IMR-90 (cell line): ENCODE results near the gene PIP4K2A. TPM values are rescaled to one million over a fixed set of nuclear protein-coding genes. Genes with fewer than 3 reads are reported as not detected.

ENCODE experiments used
- ATAC-seq: fragments of 200-7000 bp; cut with Tn5 transposase; 2 replicates; pipeline ENCODE4 v1.9.1; 2020; ENCODE audit warnings: low read depth, mild to moderate bottlenecking, moderate library complexity
- BruUV-seq: library from RNA; stranded (reverse); fragments of 400-500 nt; replicated peaks from 2 replicates; lab custom pipeline; 2021; lab: Mats Ljungman, UMichigan
- CTCF ChIA-PET: fragments of 300-600 bp; formaldehyde crosslinking; extraction: SDS; loops from one replicate; lab custom pipeline; 2021; ENCODE audit warnings: antibody characterized with exemption; lab: Yijun Ruan, JAX
- POLR2A ChIA-PET: fragments of 300-600 bp; sonication (Branson Sonifier 250); formaldehyde crosslinking; loops from one replicate; lab custom pipeline; 2022; ENCODE audit warnings: antibody characterized with exemption; ENCODE audit not compliant: unreplicated experiment; lab: Charles Lee
- DNase-seq: peaks from one replicate; pipeline ENCODE4 v3.0.0; 2013
- H2AFZ ChIP-seq: replicated peaks from 2 replicates; pipeline ENCODE3; 2013; ENCODE audit warnings: low read length, mild to moderate bottlenecking; ENCODE audit not compliant: poor library complexity
- H2AK5ac ChIP-seq: 2 replicates; pipeline ENCODE4 v1.6.1; 2013; ENCODE audit warnings: low read depth, low read length, inconsistent platforms
- H2AK9ac ChIP-seq: replicated peaks from 2 replicates; pipeline ENCODE3; 2013; ENCODE audit warnings: mild to moderate bottlenecking, low read depth, low read length, moderate library complexity; ENCODE audit not compliant: poor library complexity
- H2BK120ac ChIP-seq: 2 replicates; pipeline ENCODE4 v1.6.1; 2013; ENCODE audit warnings: low read depth, low read length, inconsistent platforms
- H2BK15ac ChIP-seq: 3 replicates; pipeline ENCODE4 v1.6.1; 2013; ENCODE audit warnings: low read depth, low read length, inconsistent platforms
- H2BK20ac ChIP-seq: 2 replicates; pipeline ENCODE4 v1.6.1; 2013; ENCODE audit warnings: low read depth, mild to moderate bottlenecking, inconsistent platforms, low read length, moderate library complexity
- H2BK5ac ChIP-seq: 2 replicates; pipeline ENCODE4 v1.6.1; 2013; ENCODE audit warnings: mild to moderate bottlenecking, low read depth, low read length, inconsistent platforms; ENCODE audit not compliant: poor library complexity, severe bottlenecking
- H3K14ac ChIP-seq: replicated peaks from 2 replicates; pipeline ENCODE4 v1.6.1; 2013; ENCODE audit warnings: low read depth, low read length, inconsistent platforms
- H3K18ac ChIP-seq: 2 replicates; pipeline ENCODE4 v1.6.1; 2013; ENCODE audit warnings: low read depth, low read length, control low read depth
- H3K23ac ChIP-seq: 2 replicates; pipeline ENCODE4 v1.6.1; 2013; ENCODE audit warnings: low read depth, low read length, inconsistent platforms
- H3K27ac ChIP-seq: 2 replicates; pipeline ENCODE4 v1.5.1; 2013; ENCODE audit warnings: mild to moderate bottlenecking, control low read depth, low read length; ENCODE audit not compliant: insufficient read depth
- H3K27me3 ChIP-seq: 2 replicates; pipeline ENCODE4 v1.6.1; 2013; ENCODE audit warnings: low read length; ENCODE audit not compliant: control insufficient read depth, insufficient read depth
- H3K36me3 ChIP-seq: 2 replicates; pipeline ENCODE4 v1.6.1; 2013; ENCODE audit warnings: low read length, mixed read lengths; ENCODE audit not compliant: control insufficient read depth, insufficient read depth
- H3K4ac ChIP-seq: 2 replicates; pipeline ENCODE4 v1.6.1; 2013; ENCODE audit warnings: low read depth, low read length, inconsistent platforms
- H3K4me1 ChIP-seq: 2 replicates; pipeline ENCODE4 v1.6.1; 2013; ENCODE audit warnings: low read length, mixed read lengths; ENCODE audit not compliant: control insufficient read depth, insufficient read depth
- H3K4me2 ChIP-seq: 2 replicates; pipeline ENCODE4 v1.6.1; 2013; ENCODE audit warnings: low read depth, mild to moderate bottlenecking, control low read depth, low read length, moderate library complexity
- H3K4me3 ChIP-seq: 2 replicates; pipeline ENCODE4 v1.5.1; 2013; ENCODE audit warnings: low read depth, mild to moderate bottlenecking, control low read depth, low read length, moderate library complexity; ENCODE audit not compliant: insufficient read depth
- H3K56ac ChIP-seq: 2 replicates; pipeline ENCODE4 v1.6.1; 2013; ENCODE audit warnings: low read length, inconsistent platforms; ENCODE audit not compliant: insufficient read depth; ENCODE audit errors: extremely low read depth
- H3K79me1 ChIP-seq, 2 experiments: 2 replicates each; pipeline ENCODE4 v1.6.1; 2013; ENCODE audit warnings: low read length in 2 of 2, inconsistent platforms in 1 of 2, low read depth in 1 of 2
- H3K9ac ChIP-seq: 2 replicates; pipeline ENCODE4 v1.6.1; 2013; ENCODE audit warnings: low read depth, low read length, control low read depth
- H3K9me1 ChIP-seq: 2 replicates; pipeline ENCODE4 v1.6.1; 2013; ENCODE audit warnings: low read length, inconsistent platforms; ENCODE audit not compliant: insufficient read depth
- H3K9me3 ChIP-seq: 2 replicates; pipeline ENCODE4 v1.6.1; 2013; ENCODE audit warnings: low read length; ENCODE audit not compliant: control insufficient read depth, insufficient read depth
- H4K20me1 ChIP-seq: 2 replicates; pipeline ENCODE4 v1.6.1; 2013; ENCODE audit warnings: low read length, inconsistent platforms; ENCODE audit not compliant: insufficient read depth
- H4K5ac ChIP-seq: 2 replicates; pipeline ENCODE4 v1.6.1; 2013; ENCODE audit warnings: mild to moderate bottlenecking, low read depth, low read length, control low read depth
- H4K8ac ChIP-seq, 2 experiments: 2 replicates each; pipeline ENCODE4 v1.6.1; 2013; ENCODE audit warnings: low read depth in 2 of 2, low read length in 2 of 2, control low read depth in 1 of 2, inconsistent platforms in 1 of 2
- H4K91ac ChIP-seq: 2 replicates; pipeline ENCODE4 v1.6.1; 2013; ENCODE audit warnings: low read depth, low read length, inconsistent platforms; ENCODE audit not compliant: insufficient read depth
- BHLHE40 ChIP-seq: fragments of 150-350 bp; IDR thresholded peaks from 2 replicates; pipeline ENCODE4 v1.6.1; 2016; ENCODE audit warnings: mild to moderate bottlenecking, low read depth, low read length
- CEBPB ChIP-seq: IDR thresholded peaks from 2 replicates; pipeline ENCODE4 v1.6.1; 2012; ENCODE audit warnings: low read depth, low read length, improper control_type of control experiment
- FOS ChIP-seq: fragments of 150-350 bp; IDR thresholded peaks from 2 replicates; pipeline ENCODE4 v1.6.1; 2016; ENCODE audit warnings: low read depth, low read length
- WGBS, 2 experiments: methylation state at CpG; one replicate each; pipeline versions ENCODE4 v1.1.5 to v1.1.7; 2013; ENCODE audit warnings: missing lambda C conversion rate in 2 of 2; ENCODE audit not compliant: insufficient read length in 1 of 2; ENCODE audit errors: extremely low coverage in 2 of 2; 5-methylcytosine and 5-hydroxymethylcytosine counted together
- dilution Hi-C: fragments of 300-500 bp; cut with HindIII; formaldehyde crosslinking; loops from one replicate; pipeline ENCODE4 v1.14.3; 2018; ENCODE audit warnings: low sequenced_read_pairs; ENCODE audit not compliant: unreplicated experiment
- in situ Hi-C: fragments of 300-500 bp; cut with MboI; formaldehyde crosslinking; loops from 3 replicates; pipeline ENCODE4 v1.14.3; 2019; ENCODE audit warnings: low sequenced_read_pairs, inconsistent platforms, mixed read lengths
- intact Hi-C: fragments of 100-400 bp; cut with micrococcal nuclease; formaldehyde crosslinking; loops from 2 replicates; pipeline ENCODE4 v1.10.0; 2022
- polyA plus RNA-seq, 3 experiments: library from polyadenylated mRNA; depleted of rRNA; stranded (reverse); fragments of >200 nt; gene quantifications; 2 replicates each; pipeline ENCODE4 v1.2.3, GENCODE V29; 2012; ENCODE audit warnings: low replicate concordance in 1 of 3
- total RNA-seq: library from RNA; depleted of rRNA; stranded (reverse); fragments of >200 nt; gene quantifications from 2 replicates; pipeline ENCODE4 v1.2.3, GENCODE V29; 2012
- TF ChIP-seq, protein P1 (sequence below): fragments of 150-350 bp; IDR thresholded peaks from 2 replicates; pipeline ENCODE4 v1.6.1; 2016; ENCODE audit warnings: low read depth, mild to moderate bottlenecking, low read length, moderate library complexity, borderline replicate concordance

The PIP4K2A gene
- total and polyA plus RNA-seq, 2 of the 4 experiments (the other 2 are of a cell fraction), result 9.8 to 18.1 TPM

DNA sequence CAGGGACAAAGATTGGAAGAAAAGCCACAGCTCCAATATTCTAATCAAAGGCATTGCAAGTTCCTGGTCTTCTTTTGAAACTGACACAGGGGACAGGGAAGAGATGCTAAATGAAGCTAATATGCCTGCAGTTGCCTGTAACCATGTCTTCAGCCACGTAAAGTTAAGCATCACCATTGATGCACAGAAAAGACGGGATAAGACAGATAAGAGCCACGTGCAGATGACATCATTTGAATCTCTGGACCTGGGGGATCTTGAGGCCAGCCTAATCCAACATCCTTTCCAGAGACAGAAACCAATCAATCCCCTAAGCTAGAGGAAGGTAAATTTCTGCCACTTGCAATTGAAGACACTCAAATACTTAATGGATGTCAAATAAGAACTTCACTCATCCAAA, 93.4 kb downstream of the PIP4K2A start:
- in situ Hi-C loops (loop anchor here (25.0 kb wide), 1 partner anchor 1109 kb away; no protein-coding TSS in a partner anchor), dilution Hi-C loops (no loop called here), intact Hi-C loops (loop anchor here (5.0 kb wide), 1 partner anchor 196 kb away; no protein-coding TSS in a partner anchor)
- no peak for ATAC-seq
- Histone ChIP-seq H2BK120ac (peak overlapping the region; percentile 33), H4K5ac (no peak overlapping the region; the same call in 1 of the 2 replicates), H3K4me2 (peak overlapping the region; percentile 7; the same call in 1 of the 2 replicates), H3K9me1 (peaks cover 27% of the 10 kb centered on the region), H3K14ac (peak overlapping the region; percentile 6; the same call in 1 of the 2 replicates), H3K4me1 (peaks cover 31% of the 10 kb centered on the region), H3K36me3 (no peaks in the 10 kb centered on the region), H2BK15ac (peak overlapping the region; percentile 5; the same call in 1 of the 3 replicates), H2AK9ac (no peak overlapping the region), H2AFZ (no peak overlapping the region), H2AK5ac (peak overlapping the region; percentile 16), H3K4me3 (no peak overlapping the region), H3K27me3 (no peaks in the 10 kb centered on the region), H3K56ac (0 out of 2 replicates have a peak overlapping the region, but pooled peaks have one; percentile 10), H3K9ac (no peak overlapping the region), H3K9me3 (no peaks in the 10 kb centered on the region), H3K23ac (peak overlapping the region; percentile 2; the same call in 1 of the 2 replicates), H4K20me1 (0 out of 2 replicates have a peak, but pooled peaks cover 6% of the 10 kb centered on the region), H3K27ac (0 out of 2 replicates have a peak overlapping the region, but pooled peaks have one; percentile 7), H3K18ac (peak overlapping the region; percentile 47), H3K4ac (peak overlapping the region; percentile 45), H4K8ac (peak overlapping the region; percentile 16 to 40; a peak in 2 of 4 replicates), H3K79me1 (peaks cover 31 to 62% of the 10 kb centered on the region in 2 experiments), H2BK5ac (peak overlapping the region; percentile 42), H2BK20ac (0 out of 2 replicates have a peak overlapping the region, but pooled peaks have one; percentile 12), H4K91ac (peak overlapping the region; percentile 58)
- no CpG with 5 or more reads among the region's 3 CpGs for WGBS, 2 experiments
- TF ChIP-seq FOS (no peak), BHLHE40 (no peak), CEBPB (no peak)
- TF ChIP-seq, protein P1, sequence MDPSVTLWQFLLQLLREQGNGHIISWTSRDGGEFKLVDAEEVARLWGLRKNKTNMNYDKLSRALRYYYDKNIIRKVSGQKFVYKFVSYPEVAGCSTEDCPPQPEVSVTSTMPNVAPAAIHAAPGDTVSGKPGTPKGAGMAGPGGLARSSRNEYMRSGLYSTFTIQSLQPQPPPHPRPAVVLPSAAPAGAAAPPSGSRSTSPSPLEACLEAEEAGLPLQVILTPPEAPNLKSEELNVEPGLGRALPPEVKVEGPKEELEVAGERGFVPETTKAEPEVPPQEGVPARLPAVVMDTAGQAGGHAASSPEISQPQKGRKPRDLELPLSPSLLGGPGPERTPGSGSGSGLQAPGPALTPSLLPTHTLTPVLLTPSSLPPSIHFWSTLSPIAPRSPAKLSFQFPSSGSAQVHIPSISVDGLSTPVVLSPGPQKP, result no peak
- BruUV-seq, result no TSS peak
- ChIA-PET CTCF (no interaction called here), POLR2A (no interaction called here)
- DNase-seq, result peak; percentile 28
